Kidney (tissue), 14 donors: Measurements from ENCODE around the gene ELN. TPM values are rescaled to one million over a fixed set of nuclear protein-coding genes. Genes with fewer than 3 reads are reported as not detected.

ENCODE experiments used
- DNase-seq, 5 donors: peaks; one replicate each; pipeline ENCODE4 v3.0.0-alpha.2; 2013 to 2020
- FAIRE-seq: peaks from 2 replicates; lab custom pipeline; 2012; peaks lifted over from hg19 to GRCh38; lab: Jason Lieb, UNC
- H3K27ac ChIP-seq, 2 donors: one replicate each; pipeline ENCODE4 v1.7.0; 2013; ENCODE audit warnings: low read depth in 2 of 2, low read length in 2 of 2, inconsistent platforms in 1 of 2
- H3K27me3 ChIP-seq: one replicate; pipeline ENCODE4 v1.7.1; 2013; ENCODE audit warnings: low read length, inconsistent platforms; ENCODE audit not compliant: control insufficient read depth, insufficient read depth
- H3K36me3 ChIP-seq, 3 donors: one replicate each; pipeline versions ENCODE4 v1.7.0 to v1.7.1; 2013; ENCODE audit warnings: low read length in 3 of 3, control low read depth in 1 of 3, inconsistent platforms in 1 of 3; ENCODE audit not compliant: insufficient read depth in 3 of 3, control insufficient read depth in 2 of 3
- H3K4me1 ChIP-seq, 3 donors: one replicate each; pipeline versions ENCODE4 v1.7.0 to v1.7.1; 2013; ENCODE audit warnings: low read length in 3 of 3, inconsistent platforms in 1 of 3, low read depth in 1 of 3; ENCODE audit not compliant: control insufficient read depth in 2 of 3, insufficient read depth in 2 of 3
- H3K4me3 ChIP-seq, 3 donors: one replicate each; pipeline versions ENCODE4 v1.7.0 to v1.8.1; 2013; ENCODE audit warnings: low read length in 3 of 3, control low read depth in 1 of 3, inconsistent platforms in 1 of 3
- H3K9ac ChIP-seq, 3 donors: one replicate each; pipeline versions ENCODE4 v1.7.0 to v1.7.1; 2013; ENCODE audit warnings: low read length in 3 of 3, control low read depth in 1 of 3, inconsistent platforms in 1 of 3
- H3K9me3 ChIP-seq, 3 donors: one replicate each; pipeline versions ENCODE4 v1.7.0 to v1.7.1; 2013; ENCODE audit warnings: low read length in 3 of 3, control low read depth in 1 of 3, inconsistent platforms in 1 of 3; ENCODE audit not compliant: control insufficient read depth in 2 of 3, insufficient read depth in 1 of 3
- CTCF ChIP-seq: IDR thresholded peaks from 3 replicates; pipeline ENCODE4 v1.5.1; 2012; ENCODE audit warnings: mild to moderate bottlenecking, moderate library complexity, borderline replicate concordance; ENCODE audit not compliant: insufficient read depth; ENCODE audit errors: extremely low read depth
- intact Hi-C: fragments of 100-400 bp; cut with DNase I; formaldehyde crosslinking; loops from one replicate; pipeline ENCODE4 v1.11.1; 2022
- polyA plus RNA-seq: library from polyadenylated mRNA; stranded (reverse); fragments of 350-450 nt; fragmentation: Illumina TruSeq; extraction: RNeasy Lipid Tissue Mini Kit (QIAGEN cat#74804); gene quantifications from one replicate; pipeline ENCODE4 v1.2.3, GENCODE V29; 2014; ENCODE audit warnings: low read depth, low replicate concordance; ENCODE audit not compliant: insufficient read depth
- total RNA-seq: library from RNA; stranded (reverse); fragmentation: NEBNext Ultra II Directional; extraction: Animal tissue kit (Norgen Biotek cat#: 25700); gene quantifications from one replicate; pipeline ENCODE4 v1.2.1, GENCODE V29; 2021
- donor health status: control.
- donor health status: control.
- donor health status: control.
- donor health status: control.
- donor health status: control.
- donor health status: DM: yes; HTN: yes; CAD: no.
- donor health status: Normal renal cell carcinoma (clear cell type).

Gene ELN
- total and polyA plus RNA-seq, 2 donors from 2014 or later = 14.9 to 44.8 TPM

- H3K27me3 ChIP-seq = no peaks in the 10 kb centered on the region
- no peaks in the 10 kb centered on the region for H3K36me3 ChIP-seq
- no peak for FAIRE-seq
- intact Hi-C loops = no loop called here
- no peak overlapping the region for H3K9ac ChIP-seq
- no peak overlapping the region for H3K4me3 ChIP-seq
- peak overlapping the region; percentile 51 to 53 for H3K27ac ChIP-seq
- DNase-seq = peak; percentile 42 to 91 (median 70)
- peaks cover 0 to 7% (median 0%) of the 10 kb centered on the region in 3 donors for H3K4me1 ChIP-seq
- no peak for TF ChIP-seq CTCF
- no peaks in the 10 kb centered on the region for H3K9me3 ChIP-seq
Measured at GRCh38 chr7:74033372-74034311, 5.7 kb downstream of the ELN start.

GRCh38 chr7:74037609-74038008, 9.6 kb downstream of the ELN start:
- Histone ChIP-seq H3K9ac (no peak overlapping the region), H3K4me3 (no peak overlapping the region), H3K4me1 (peaks cover 0 to 3% (median 0%) of the 10 kb centered on the region in 3 donors), H3K27me3 (no peaks in the 10 kb centered on the region), H3K27ac (no peak overlapping the region), H3K36me3 (peaks cover 0 to 3% (median 0%) of the 10 kb centered on the region in 3 donors), H3K9me3 (no peaks in the 10 kb centered on the region)
- DNase-seq = peak in 1 of 5 donors; percentile 53
- intact Hi-C loops = no loop called here
- TF ChIP-seq CTCF = no peak
- no peak for FAIRE-seq

GRCh38 chr7:74038194-74038961, 10.4 kb downstream of the ELN start:
- Histone ChIP-seq H3K4me1 (peaks cover 0 to 3% (median 0%) of the 10 kb centered on the region in 3 donors), H3K9me3 (no peaks in the 10 kb centered on the region), H3K27ac (peak overlapping the region; percentile 17 to 22), H3K27me3 (no peaks in the 10 kb centered on the region), H3K4me3 (no peak overlapping the region), H3K9ac (no peak overlapping the region), H3K36me3 (peaks cover 0 to 3% (median 0%) of the 10 kb centered on the region in 3 donors)
- FAIRE-seq (no peak), DNase-seq (peak in 1 of 5 donors; percentile 72)
- TF ChIP-seq CTCF = no peak
- intact Hi-C loops = no loop called here
